ENCODE data around the gene MICAL2.

The MICAL2 gene

DNA sequence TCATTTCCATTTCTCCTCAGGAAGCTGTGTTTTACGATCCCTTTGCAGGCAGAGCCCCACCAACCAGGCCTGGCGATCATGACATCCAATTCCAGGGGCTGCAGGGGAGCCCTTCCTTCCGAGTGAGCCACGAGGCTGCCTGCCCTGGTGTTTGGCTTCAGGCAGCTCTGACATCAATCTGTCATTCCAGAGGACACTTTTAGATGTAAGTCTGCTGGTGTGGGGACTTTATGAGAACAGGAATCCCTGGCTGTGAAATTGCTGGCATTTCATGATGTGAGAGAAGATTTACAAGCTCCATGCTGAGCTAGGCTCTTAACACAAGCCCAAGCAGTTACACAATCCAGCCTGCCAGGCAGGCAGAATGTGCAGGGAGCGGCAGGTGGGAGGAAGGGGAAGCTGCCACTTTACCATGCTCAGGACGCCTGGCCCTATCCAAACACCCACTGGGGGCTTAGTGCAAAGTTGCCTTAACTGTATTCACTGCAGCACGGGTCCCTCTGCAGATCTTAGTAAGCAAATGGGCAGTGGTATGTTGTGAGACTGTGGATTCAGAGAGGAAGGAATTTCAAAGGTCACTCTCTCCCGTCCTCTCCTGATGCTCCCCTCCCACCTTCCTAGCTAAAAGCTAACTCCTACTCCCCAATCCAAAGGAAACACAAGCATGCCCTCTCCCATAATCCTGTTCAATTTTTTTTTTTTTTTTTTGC lies 43.4 kb upstream of the MICAL2 start (continued):
- TF ChIP-seq ZFP3 (tag by site-specific recombination; IDR thresholded peaks at IDR 0.05; ENCODE audit: low read depth) (no peak), ZNF202 (tag by site-specific recombination; IDR thresholded peaks at IDR 0.05; ENCODE audit: borderline replicate concordance) (no peak)
- TF ChIP-seq, protein P1, sequence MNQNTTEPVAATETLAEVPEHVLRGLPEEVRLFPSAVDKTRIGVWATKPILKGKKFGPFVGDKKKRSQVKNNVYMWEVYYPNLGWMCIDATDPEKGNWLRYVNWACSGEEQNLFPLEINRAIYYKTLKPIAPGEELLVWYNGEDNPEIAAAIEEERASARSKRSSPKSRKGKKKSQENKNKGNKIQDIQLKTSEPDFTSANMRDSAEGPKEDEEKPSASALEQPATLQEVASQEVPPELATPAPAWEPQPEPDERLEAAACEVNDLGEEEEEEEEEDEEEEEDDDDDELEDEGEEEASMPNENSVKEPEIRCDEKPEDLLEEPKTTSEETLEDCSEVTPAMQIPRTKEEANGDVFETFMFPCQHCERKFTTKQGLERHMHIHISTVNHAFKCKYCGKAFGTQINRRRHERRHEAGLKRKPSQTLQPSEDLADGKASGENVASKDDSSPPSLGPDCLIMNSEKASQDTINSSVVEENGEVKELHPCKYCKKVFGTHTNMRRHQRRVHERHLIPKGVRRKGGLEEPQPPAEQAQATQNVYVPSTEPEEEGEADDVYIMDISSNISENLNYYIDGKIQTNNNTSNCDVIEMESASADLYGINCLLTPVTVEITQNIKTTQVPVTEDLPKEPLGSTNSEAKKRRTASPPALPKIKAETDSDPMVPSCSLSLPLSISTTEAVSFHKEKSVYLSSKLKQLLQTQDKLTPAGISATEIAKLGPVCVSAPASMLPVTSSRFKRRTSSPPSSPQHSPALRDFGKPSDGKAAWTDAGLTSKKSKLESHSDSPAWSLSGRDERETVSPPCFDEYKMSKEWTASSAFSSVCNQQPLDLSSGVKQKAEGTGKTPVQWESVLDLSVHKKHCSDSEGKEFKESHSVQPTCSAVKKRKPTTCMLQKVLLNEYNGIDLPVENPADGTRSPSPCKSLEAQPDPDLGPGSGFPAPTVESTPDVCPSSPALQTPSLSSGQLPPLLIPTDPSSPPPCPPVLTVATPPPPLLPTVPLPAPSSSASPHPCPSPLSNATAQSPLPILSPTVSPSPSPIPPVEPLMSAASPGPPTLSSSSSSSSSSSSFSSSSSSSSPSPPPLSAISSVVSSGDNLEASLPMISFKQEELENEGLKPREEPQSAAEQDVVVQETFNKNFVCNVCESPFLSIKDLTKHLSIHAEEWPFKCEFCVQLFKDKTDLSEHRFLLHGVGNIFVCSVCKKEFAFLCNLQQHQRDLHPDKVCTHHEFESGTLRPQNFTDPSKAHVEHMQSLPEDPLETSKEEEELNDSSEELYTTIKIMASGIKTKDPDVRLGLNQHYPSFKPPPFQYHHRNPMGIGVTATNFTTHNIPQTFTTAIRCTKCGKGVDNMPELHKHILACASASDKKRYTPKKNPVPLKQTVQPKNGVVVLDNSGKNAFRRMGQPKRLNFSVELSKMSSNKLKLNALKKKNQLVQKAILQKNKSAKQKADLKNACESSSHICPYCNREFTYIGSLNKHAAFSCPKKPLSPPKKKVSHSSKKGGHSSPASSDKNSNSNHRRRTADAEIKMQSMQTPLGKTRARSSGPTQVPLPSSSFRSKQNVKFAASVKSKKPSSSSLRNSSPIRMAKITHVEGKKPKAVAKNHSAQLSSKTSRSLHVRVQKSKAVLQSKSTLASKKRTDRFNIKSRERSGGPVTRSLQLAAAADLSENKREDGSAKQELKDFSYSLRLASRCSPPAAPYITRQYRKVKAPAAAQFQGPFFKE (tag by site-specific recombination; IDR thresholded peaks at IDR 0.05; ENCODE audit: borderline replicate concordance): no peak
- TF ChIP-seq, protein P2, sequence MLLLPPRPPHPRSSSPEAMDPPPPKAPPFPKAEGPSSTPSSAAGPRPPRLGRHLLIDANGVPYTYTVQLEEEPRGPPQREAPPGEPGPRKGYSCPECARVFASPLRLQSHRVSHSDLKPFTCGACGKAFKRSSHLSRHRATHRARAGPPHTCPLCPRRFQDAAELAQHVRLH (tag by site-specific recombination; IDR thresholded peaks at IDR 0.05): no peak

DNA sequence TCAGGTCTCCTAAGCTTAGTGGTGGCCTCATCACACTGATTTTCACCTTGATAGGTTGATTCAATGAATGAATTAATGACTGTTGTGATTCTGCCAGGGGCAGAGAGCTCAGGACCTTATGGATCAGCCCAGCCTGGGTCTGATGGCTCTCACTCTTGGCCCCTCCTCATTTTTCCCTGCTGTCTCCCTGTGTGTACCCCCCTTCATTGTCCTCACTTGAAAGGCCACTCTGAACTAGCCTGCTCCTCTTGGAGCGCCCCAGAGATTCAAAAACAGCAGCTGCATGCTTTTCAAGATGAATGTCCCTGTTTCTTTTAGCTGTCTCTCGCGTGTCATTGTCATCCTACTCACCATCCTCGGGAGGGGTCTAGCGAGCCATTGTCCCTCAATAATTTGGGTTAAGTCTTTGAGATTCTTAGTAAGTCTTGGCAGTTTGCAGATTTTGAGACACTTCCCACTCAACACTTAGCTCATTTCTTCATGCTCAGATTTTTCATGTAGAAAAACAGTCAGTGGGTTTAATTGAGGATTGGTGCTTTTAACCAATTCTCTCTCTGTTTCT lies 42.5 kb upstream of the MICAL2 start:
- Histone ChIP-seq H3K4me1 (ENCODE audit: control insufficient read depth, insufficient read depth, low read length) (no peaks in the 10 kb centered on the region), H3K27ac (ENCODE audit: extremely low read depth, low read depth, low read length) (no peak overlapping the region), H3K4me3 (ENCODE audit: low read depth, low read length) (no peak overlapping the region), H3K9me3 (ENCODE audit: control insufficient read depth, insufficient read depth, low read depth, low read length) (no peaks in the 10 kb centered on the region), H3K36me3 (ENCODE audit: control insufficient read depth in 2 of 2, insufficient read depth in 1 of 2, low read length in 2 of 2) (no peaks in the 10 kb centered on the region)
- no peak for TF ChIP-seq TCF7L2 (IDR thresholded peaks at IDR 0.05; ENCODE audit: borderline replicate concordance, low read depth, low read length)
- no peak for TF ChIP-seq ZNF10 (tag by site-specific recombination; IDR thresholded peaks at IDR 0.05)
- TF ChIP-seq ZNF777 (tag by site-specific recombination; IDR thresholded peaks at IDR 0.05; ENCODE audit: borderline replicate concordance): no peak
- TF ChIP-seq ZNF555 (tag by site-specific recombination; conservative IDR thresholded peaks at IDR 0.05): no peak
- TF ChIP-seq, protein P3, sequence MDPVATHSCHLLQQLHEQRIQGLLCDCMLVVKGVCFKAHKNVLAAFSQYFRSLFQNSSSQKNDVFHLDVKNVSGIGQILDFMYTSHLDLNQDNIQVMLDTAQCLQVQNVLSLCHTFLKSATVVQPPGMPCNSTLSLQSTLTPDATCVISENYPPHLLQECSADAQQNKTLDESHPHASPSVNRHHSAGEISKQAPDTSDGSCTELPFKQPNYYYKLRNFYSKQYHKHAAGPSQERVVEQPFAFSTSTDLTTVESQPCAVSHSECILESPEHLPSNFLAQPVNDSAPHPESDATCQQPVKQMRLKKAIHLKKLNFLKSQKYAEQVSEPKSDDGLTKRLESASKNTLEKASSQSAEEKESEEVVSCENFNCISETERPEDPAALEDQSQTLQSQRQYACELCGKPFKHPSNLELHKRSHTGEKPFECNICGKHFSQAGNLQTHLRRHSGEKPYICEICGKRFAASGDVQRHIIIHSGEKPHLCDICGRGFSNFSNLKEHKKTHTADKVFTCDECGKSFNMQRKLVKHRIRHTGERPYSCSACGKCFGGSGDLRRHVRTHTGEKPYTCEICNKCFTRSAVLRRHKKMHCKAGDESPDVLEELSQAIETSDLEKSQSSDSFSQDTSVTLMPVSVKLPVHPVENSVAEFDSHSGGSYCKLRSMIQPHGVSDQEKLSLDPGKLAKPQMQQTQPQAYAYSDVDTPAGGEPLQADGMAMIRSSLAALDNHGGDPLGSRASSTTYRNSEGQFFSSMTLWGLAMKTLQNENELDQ (tag by site-specific recombination; IDR thresholded peaks at IDR 0.05; ENCODE audit: low read depth): no peak
- TF ChIP-seq ZNF404 (tag by site-specific recombination; IDR thresholded peaks at IDR 0.05): no peak
- POLR2A ChIA-PET: interaction anchor here (0.7 to 1.6 kb wide), 3 partner anchors 21 to 1259 kb away, joined by 3 to 7 read pairs (median 4); partner anchors contain the start of gene EIF4G2
- CTCF ChIA-PET: interaction anchor here (1.1 to 3.1 kb wide), 4 partner anchors 19 to 300 kb away, joined by 4 to 17 read pairs (median 5); no protein-coding TSS in a partner anchor

DNA sequence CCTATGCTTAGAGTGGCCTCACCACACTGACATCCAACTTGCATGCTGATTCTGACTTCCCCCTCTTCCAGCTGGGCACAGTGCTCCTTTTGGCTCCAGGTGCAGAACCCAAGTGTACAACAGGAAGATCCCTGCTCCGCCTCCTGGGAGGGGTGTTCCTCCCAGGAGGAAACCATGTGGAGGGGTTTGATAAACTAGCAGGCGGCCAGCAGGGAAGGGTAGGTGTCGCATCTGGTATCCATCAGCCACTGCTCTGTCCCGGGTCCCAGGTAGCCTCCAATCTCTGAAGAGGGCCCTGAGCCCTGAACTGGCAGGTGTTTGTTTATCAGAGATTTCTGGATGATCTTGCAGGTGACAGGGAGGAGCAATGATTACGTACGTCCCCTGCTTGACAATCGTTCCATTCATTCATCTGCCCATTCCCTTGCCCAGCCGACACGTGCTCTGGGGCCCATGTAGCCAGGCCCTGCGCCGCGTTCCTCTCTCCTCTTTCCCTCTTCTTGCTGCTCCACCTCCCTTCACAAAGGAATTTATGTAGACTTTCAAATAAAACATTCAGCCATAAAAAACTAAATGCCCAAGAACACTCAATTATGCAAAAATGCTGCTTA lies 41.2 kb upstream of the MICAL2 start:
- POLR2A ChIA-PET: no interaction called here
- CTCF ChIA-PET: no interaction called here
- no peak overlapping the region for H3K4me3 ChIP-seq (ENCODE audit: low read depth, low read length)
- no peaks in the 10 kb centered on the region for H3K4me1 ChIP-seq (ENCODE audit: control insufficient read depth, insufficient read depth, low read length)
- H3K36me3 ChIP-seq (ENCODE audit: control insufficient read depth in 2 of 2, insufficient read depth in 1 of 2, low read length in 2 of 2): no peaks in the 10 kb centered on the region
- H3K27ac ChIP-seq (ENCODE audit: extremely low read depth, low read depth, low read length): no peak overlapping the region
- no peaks in the 10 kb centered on the region for H3K9me3 ChIP-seq (ENCODE audit: control insufficient read depth, insufficient read depth, low read depth, low read length)
- no peak for TF ChIP-seq SETDB1 (IDR thresholded peaks at IDR 0.05; ENCODE audit: insufficient read length, low read length)
- TF ChIP-seq ZBTB21 (tag by site-specific recombination; IDR thresholded peaks at IDR 0.05): no peak
- TF ChIP-seq ZNF19 (tag by site-specific recombination; IDR thresholded peaks at IDR 0.05; ENCODE audit: low read depth): no peak
- no peak for TF ChIP-seq ZNF670 (tag by site-specific recombination; IDR thresholded peaks at IDR 0.05; ENCODE audit: low read depth)
- TF ChIP-seq ZBTB1 (tag by site-specific recombination; IDR thresholded peaks at IDR 0.05): no peak
- TF ChIP-seq, protein P4, sequence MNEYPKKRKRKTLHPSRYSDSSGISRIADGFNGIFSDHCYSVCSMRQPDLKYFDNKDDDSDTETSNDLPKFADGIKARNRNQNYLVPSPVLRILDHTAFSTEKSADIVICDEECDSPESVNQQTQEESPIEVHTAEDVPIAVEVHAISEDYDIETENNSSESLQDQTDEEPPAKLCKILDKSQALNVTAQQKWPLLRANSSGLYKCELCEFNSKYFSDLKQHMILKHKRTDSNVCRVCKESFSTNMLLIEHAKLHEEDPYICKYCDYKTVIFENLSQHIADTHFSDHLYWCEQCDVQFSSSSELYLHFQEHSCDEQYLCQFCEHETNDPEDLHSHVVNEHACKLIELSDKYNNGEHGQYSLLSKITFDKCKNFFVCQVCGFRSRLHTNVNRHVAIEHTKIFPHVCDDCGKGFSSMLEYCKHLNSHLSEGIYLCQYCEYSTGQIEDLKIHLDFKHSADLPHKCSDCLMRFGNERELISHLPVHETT (tag by site-specific recombination; IDR thresholded peaks at IDR 0.05): no peak
- TF ChIP-seq, protein P5, sequence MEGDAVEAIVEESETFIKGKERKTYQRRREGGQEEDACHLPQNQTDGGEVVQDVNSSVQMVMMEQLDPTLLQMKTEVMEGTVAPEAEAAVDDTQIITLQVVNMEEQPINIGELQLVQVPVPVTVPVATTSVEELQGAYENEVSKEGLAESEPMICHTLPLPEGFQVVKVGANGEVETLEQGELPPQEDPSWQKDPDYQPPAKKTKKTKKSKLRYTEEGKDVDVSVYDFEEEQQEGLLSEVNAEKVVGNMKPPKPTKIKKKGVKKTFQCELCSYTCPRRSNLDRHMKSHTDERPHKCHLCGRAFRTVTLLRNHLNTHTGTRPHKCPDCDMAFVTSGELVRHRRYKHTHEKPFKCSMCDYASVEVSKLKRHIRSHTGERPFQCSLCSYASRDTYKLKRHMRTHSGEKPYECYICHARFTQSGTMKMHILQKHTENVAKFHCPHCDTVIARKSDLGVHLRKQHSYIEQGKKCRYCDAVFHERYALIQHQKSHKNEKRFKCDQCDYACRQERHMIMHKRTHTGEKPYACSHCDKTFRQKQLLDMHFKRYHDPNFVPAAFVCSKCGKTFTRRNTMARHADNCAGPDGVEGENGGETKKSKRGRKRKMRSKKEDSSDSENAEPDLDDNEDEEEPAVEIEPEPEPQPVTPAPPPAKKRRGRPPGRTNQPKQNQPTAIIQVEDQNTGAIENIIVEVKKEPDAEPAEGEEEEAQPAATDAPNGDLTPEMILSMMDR (tag by site-specific recombination; IDR thresholded peaks at IDR 0.05): no peak
- TF ChIP-seq ZNF214 (tag by site-specific recombination; IDR thresholded peaks at IDR 0.05; ENCODE audit: borderline replicate concordance): no peak

All from HEK293 (cell line).